HepG2 (cell line): ENCODE data around the gene RECQL5. TPM values are rescaled to one million over a fixed set of nuclear protein-coding genes. Genes with fewer than 3 reads are reported as not detected.
A peak's percentile ranks its signal among the peaks of the same experiment; 100 is the strongest.

ENCODE experiments used
- ATAC-seq: fragments of 200-7000 bp; cut with Tn5 transposase; 3 replicates; pipeline ENCODE4 v1.9.1; 2020; ENCODE audit warnings: mild to moderate bottlenecking, moderate library complexity
- BruUV-seq: library from RNA; stranded (reverse); fragments of 400-500 nt; replicated peaks from 2 replicates; lab custom pipeline; 2021; lab: Mats Ljungman, UMichigan
- CTCF ChIA-PET: fragments of 300-600 bp; formaldehyde crosslinking; extraction: SDS; loops from one replicate; lab custom pipeline; 2021; ENCODE audit warnings: low total read pairs, inconsistent platforms, low intra/inter-chr PET ratio; lab: Yijun Ruan, JAX
- POLR2A ChIA-PET: fragments of 350-600 bp; sonication (Branson Sonifier 250); formaldehyde crosslinking; loops from one replicate; lab custom pipeline; 2020; ENCODE audit warnings: antibody characterized with exemption, inconsistent platforms; lab: Yijun Ruan, JAX
- DNase-seq: peaks from one replicate; pipeline ENCODE4 v3.0.0-alpha.2; 2015; ENCODE audit warnings: low spot score
- FAIRE-seq: peaks from 3 replicates; lab custom pipeline; 2011; peaks lifted over from hg19 to GRCh38; lab: Jason Lieb, UNC
- H2AFZ ChIP-seq: one replicate; pipeline ENCODE4 v1.6.1; 2011; ENCODE audit warnings: low read length, inconsistent platforms
- H3K27ac ChIP-seq: fragments of 300-600 bp; 3 replicates; pipeline ENCODE4 v1.8.0; 2011; ENCODE audit warnings: mixed run types, mild to moderate bottlenecking, mixed read lengths, low read length, inconsistent platforms; ENCODE audit not compliant: insufficient read depth; ENCODE audit errors: extremely low read length
- H3K27me3 ChIP-seq, 2 experiments: fragments of 200-600 bp in 1 of 2; 2 replicates in 1 of 2; 3 replicates in 1 of 2; pipeline versions ENCODE4 v1.6.0 to v1.8.0; 2011; ENCODE audit warnings: low read length in 2 of 2, mild to moderate bottlenecking in 2 of 2, moderate library complexity in 2 of 2, inconsistent platforms in 1 of 2; ENCODE audit not compliant: insufficient read depth in 2 of 2, control insufficient read depth in 1 of 2
- H3K36me3 ChIP-seq, 2 experiments: fragments of 200-600 bp in 1 of 2; replicated peaks in 1 of 2; 2 replicates in 1 of 2; 3 replicates in 1 of 2; pipeline versions ENCODE4 v1.5.1 to v1.8.0; 2011; ENCODE audit warnings: low read length in 2 of 2, inconsistent platforms in 1 of 2; ENCODE audit not compliant: insufficient read depth in 2 of 2, control insufficient read depth in 1 of 2
- H3K4me1 ChIP-seq: 2 replicates; pipeline ENCODE4 v1.5.1; 2012; ENCODE audit warnings: low read length, inconsistent platforms; ENCODE audit not compliant: insufficient read depth
- H3K4me2 ChIP-seq: 2 replicates; pipeline ENCODE4 v1.6.0; 2011; ENCODE audit warnings: low read depth, low read length, inconsistent platforms
- H3K4me3 ChIP-seq, 3 experiments: fragments of 200-600 bp in 1 of 3; sonication (generic), shearing (Covaris generic) in 1 of 3; replicated peaks in 1 of 3; 2 replicates each; pipeline ENCODE4 v1.5.1; 2011 to 2016; ENCODE audit warnings: low read length in 3 of 3, inconsistent platforms in 2 of 3, low read depth in 2 of 3, mild to moderate bottlenecking in 2 of 3, control low read depth in 1 of 3, mixed read lengths in 1 of 3; ENCODE audit not compliant: insufficient read depth in 1 of 3
- H3K79me2 ChIP-seq: one replicate; pipeline ENCODE4 v1.6.1; 2011; ENCODE audit warnings: low read length, inconsistent platforms; ENCODE audit not compliant: insufficient read depth
- H3K9ac ChIP-seq: 2 replicates; pipeline ENCODE4 v1.6.0; 2011; ENCODE audit warnings: mild to moderate bottlenecking, low read depth, low read length, inconsistent platforms; ENCODE audit not compliant: insufficient read depth
- H3K9me3 ChIP-seq: 2 replicates; pipeline ENCODE4 v1.5.1; 2012; ENCODE audit warnings: mild to moderate bottlenecking, low read length
- H4K20me1 ChIP-seq: 2 replicates; pipeline ENCODE4 v1.6.0; 2011; ENCODE audit warnings: inconsistent platforms, mild to moderate bottlenecking, low read length, moderate library complexity; ENCODE audit not compliant: insufficient read depth
- DRAP1 ChIP-seq: IDR thresholded peaks from 2 replicates; pipeline ENCODE4 v1.6.1; 2016; ENCODE audit warnings: missing genetic modification reagents, missing compliant biosample characterization
- FOXP4 ChIP-seq: sonication (generic); formaldehyde crosslinking; IDR thresholded peaks from 2 replicates; pipeline ENCODE4 v1.4.0; 2020; ENCODE audit warnings: missing genetic modification reagents
- MYPOP ChIP-seq: sonication (generic); formaldehyde crosslinking; IDR thresholded peaks from 2 replicates; pipeline ENCODE4 v1.8.1; 2023; ENCODE audit warnings: mild to moderate bottlenecking, moderate library complexity, missing genetic modification reagents
- PHF5A ChIP-seq: IDR thresholded peaks from one replicate; pipeline ENCODE4 v1.6.1; 2018; ENCODE audit warnings: low read depth, missing genetic modification reagents; ENCODE audit not compliant: unreplicated experiment
- TBL1XR1 ChIP-seq: fragments of 150-350 bp; IDR thresholded peaks from 2 replicates; pipeline ENCODE4 v1.6.1; 2014; ENCODE audit warnings: borderline replicate concordance, low read length; ENCODE audit not compliant: partially characterized antibody
- ZFP37 ChIP-seq: sonication (generic); formaldehyde crosslinking; IDR thresholded peaks from 2 replicates; pipeline ENCODE4 v1.4.0; 2020; ENCODE audit warnings: missing genetic modification reagents, borderline replicate concordance
- ZFP90 ChIP-seq: sonication (generic); formaldehyde crosslinking; IDR thresholded peaks from 2 replicates; pipeline ENCODE4 v1.8.0; 2022; ENCODE audit warnings: missing genetic modification reagents, mild to moderate bottlenecking, inconsistent platforms, borderline replicate concordance
- ZNF333 ChIP-seq: sonication (generic); formaldehyde crosslinking; IDR thresholded peaks from 2 replicates; pipeline ENCODE4 v1.4.0; 2020; ENCODE audit warnings: mild to moderate bottlenecking, missing genetic modification reagents, borderline replicate concordance
- ZNF34 ChIP-seq: sonication (generic); formaldehyde crosslinking; IDR thresholded peaks from 2 replicates; pipeline ENCODE4 v1.4.0; 2020; ENCODE audit warnings: mild to moderate bottlenecking, missing genetic modification reagents, borderline replicate concordance
- ZNF816 ChIP-seq: sonication (generic); formaldehyde crosslinking; IDR thresholded peaks from 2 replicates; pipeline ENCODE4 v1.8.0; 2022; ENCODE audit warnings: missing genetic modification reagents, mild to moderate bottlenecking, borderline replicate concordance
- WGBS: methylation state at CpG from one replicate; pipeline ENCODE4 v1.1.6; 2017; ENCODE audit warnings: low lambda C conversion rate; 5-methylcytosine and 5-hydroxymethylcytosine counted together
- in situ Hi-C: cut with HindIII; loops from 2 replicates; pipeline ENCODE4 v1.10.0; 2017; ENCODE audit warnings: low pct_unique_long_range_greater_than_20kb; ENCODE audit not compliant: extremely low pct_ligation_motif_present
- intact Hi-C: fragments of 100-400 bp; cut with micrococcal nuclease; formaldehyde crosslinking; loops from one replicate; pipeline ENCODE4 v1.10.0; 2022; ENCODE audit not compliant: unreplicated experiment
- polyA plus RNA-seq, 8 experiments: library from polyadenylated mRNA; depleted of rRNA in 3 of 8; stranded (reverse) in 7 of 8; unstranded in 1 of 8; fragments of >200 nt; fragmentation: Illumina TruSeq in 4 of 8; extraction: Trizol in 4 of 8; gene quantifications; 2 replicates each; pipeline versions ENCODE4 v1.2.1 to v1.2.3, GENCODE V29; 2011 to 2016; ENCODE audit warnings: low read depth in 4 of 8, missing spikeins in 1 of 8, mixed read lengths in 1 of 8; ENCODE audit not compliant: insufficient read depth in 1 of 8
- total RNA-seq, 5 experiments: library from RNA; depleted of rRNA; stranded (reverse); fragments of >200 nt; fragmentation: Illumina TruSeq; extraction: Trizol; gene quantifications; 2 replicates each; pipeline ENCODE4 v1.2.3, GENCODE V29; 2016; ENCODE audit warnings: low read depth in 1 of 5
- TF ChIP-seq, protein P1 (sequence below): sonication (generic); formaldehyde crosslinking; IDR thresholded peaks from 2 replicates; pipeline ENCODE4 v1.4.0; 2020; ENCODE audit warnings: mild to moderate bottlenecking, missing genetic modification reagents

The RECQL5 gene
- total and polyA plus RNA-seq, 2 of the 13 experiments (the other 11 are each of a cell fraction or from before 2014, with no cell fraction given), result 27.7 to 32.0 TPM

- DNase-seq (peak; percentile 32), ATAC-seq (peak; percentile 35), FAIRE-seq (no peak)
- Histone ChIP-seq H3K27ac (no peak overlapping the region), H3K36me3 (no peaks in the 10 kb centered on the region), H3K9me3 (no peaks in the 10 kb centered on the region), H4K20me1 (no peaks in the 10 kb centered on the region), H3K4me1 (peaks cover 29% of the 10 kb centered on the region), H2AFZ (no peak overlapping the region), H3K79me2 (no peaks in the 10 kb centered on the region), H3K4me2 (peak overlapping the region; percentile 50; the same call in 1 of the 2 replicates), H3K4me3 (peak overlapping the region in 1 of 3 experiments; percentile 20; a peak in 1 of 6 replicates), H3K9ac (no peak overlapping the region), H3K27me3 (peaks cover 16 to 24% of the 10 kb centered on the region in 2 experiments; a peak in 4 of 5 replicates)
- 24% methylated on average over 11 of the region's 12 CpGs for WGBS
- intact Hi-C loops (no loop called here), in situ Hi-C loops (loop anchor here (10.0 kb wide), 1 partner anchor 166 kb away; no protein-coding TSS in a partner anchor)
- POLR2A ChIA-PET, result interaction anchor here (0.8 to 2.1 kb wide), 5 partner anchors 10 to 189 kb away, joined by 3 to 8 read pairs (median 3); no protein-coding TSS in a partner anchor
- CTCF ChIA-PET, result no interaction called here
- no TSS peak for BruUV-seq
- no peak for TF ChIP-seq FOXP4 (CRISPR knock-in tag)
- no peak for TF ChIP-seq TBL1XR1
- peak; percentile 37; the same call in 1 of the 2 replicates for TF ChIP-seq ZNF816 (CRISPR knock-in tag)
- no peak for TF ChIP-seq MYPOP (CRISPR knock-in tag)
- TF ChIP-seq ZFP90, result 0 out of 2 replicates have a peak, but pooled peaks have one; percentile 1
- 0 out of 2 replicates have a peak, but pooled peaks have one; percentile 12 for TF ChIP-seq DRAP1 (CRISPR knock-in tag)
- TF ChIP-seq ZNF34 (CRISPR knock-in tag), result no peak
- 0 out of 2 replicates have a peak, but pooled peaks have one; percentile 33 for TF ChIP-seq ZNF333 (CRISPR knock-in tag)
- TF ChIP-seq PHF5A (CRISPR knock-in tag), result no peak
- TF ChIP-seq, protein P1, sequence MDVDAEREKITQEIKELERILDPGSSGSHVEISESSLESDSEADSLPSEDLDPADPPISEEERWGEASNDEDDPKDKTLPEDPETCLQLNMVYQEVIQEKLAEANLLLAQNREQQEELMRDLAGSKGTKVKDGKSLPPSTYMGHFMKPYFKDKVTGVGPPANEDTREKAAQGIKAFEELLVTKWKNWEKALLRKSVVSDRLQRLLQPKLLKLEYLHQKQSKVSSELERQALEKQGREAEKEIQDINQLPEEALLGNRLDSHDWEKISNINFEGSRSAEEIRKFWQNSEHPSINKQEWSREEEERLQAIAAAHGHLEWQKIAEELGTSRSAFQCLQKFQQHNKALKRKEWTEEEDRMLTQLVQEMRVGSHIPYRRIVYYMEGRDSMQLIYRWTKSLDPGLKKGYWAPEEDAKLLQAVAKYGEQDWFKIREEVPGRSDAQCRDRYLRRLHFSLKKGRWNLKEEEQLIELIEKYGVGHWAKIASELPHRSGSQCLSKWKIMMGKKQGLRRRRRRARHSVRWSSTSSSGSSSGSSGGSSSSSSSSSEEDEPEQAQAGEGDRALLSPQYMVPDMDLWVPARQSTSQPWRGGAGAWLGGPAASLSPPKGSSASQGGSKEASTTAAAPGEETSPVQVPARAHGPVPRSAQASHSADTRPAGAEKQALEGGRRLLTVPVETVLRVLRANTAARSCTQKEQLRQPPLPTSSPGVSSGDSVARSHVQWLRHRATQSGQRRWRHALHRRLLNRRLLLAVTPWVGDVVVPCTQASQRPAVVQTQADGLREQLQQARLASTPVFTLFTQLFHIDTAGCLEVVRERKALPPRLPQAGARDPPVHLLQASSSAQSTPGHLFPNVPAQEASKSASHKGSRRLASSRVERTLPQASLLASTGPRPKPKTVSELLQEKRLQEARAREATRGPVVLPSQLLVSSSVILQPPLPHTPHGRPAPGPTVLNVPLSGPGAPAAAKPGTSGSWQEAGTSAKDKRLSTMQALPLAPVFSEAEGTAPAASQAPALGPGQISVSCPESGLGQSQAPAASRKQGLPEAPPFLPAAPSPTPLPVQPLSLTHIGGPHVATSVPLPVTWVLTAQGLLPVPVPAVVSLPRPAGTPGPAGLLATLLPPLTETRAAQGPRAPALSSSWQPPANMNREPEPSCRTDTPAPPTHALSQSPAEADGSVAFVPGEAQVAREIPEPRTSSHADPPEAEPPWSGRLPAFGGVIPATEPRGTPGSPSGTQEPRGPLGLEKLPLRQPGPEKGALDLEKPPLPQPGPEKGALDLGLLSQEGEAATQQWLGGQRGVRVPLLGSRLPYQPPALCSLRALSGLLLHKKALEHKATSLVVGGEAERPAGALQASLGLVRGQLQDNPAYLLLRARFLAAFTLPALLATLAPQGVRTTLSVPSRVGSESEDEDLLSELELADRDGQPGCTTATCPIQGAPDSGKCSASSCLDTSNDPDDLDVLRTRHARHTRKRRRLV (CRISPR knock-in tag), result no peak
- TF ChIP-seq ZFP37 (CRISPR knock-in tag), result no peak
Observed at GRCh38 chr17:75590849-75591721, 75.9 kb downstream of the RECQL5 start.
